Spleen (tissue), 7 donors: ENCODE results near the gene TCEA2.

Source experiments
- CTCF ChIP-seq, 11 experiments: fragments of 200-600 bp in 7 of 11; fragments of 450-650 bp in 4 of 11; sonication (generic) in 4 of 11; IDR thresholded peaks in 8 of 11; conservative IDR thresholded peaks in 3 of 11; 1 replicate in 7 of 11; 2 replicates in 4 of 11; pipeline versions ENCODE4 v1.4.0 to v1.8.0; 2016 to 2021; ENCODE audit warnings: antibody characterized with exemption in 11 of 11, inconsistent platforms in 4 of 11, mild to moderate bottlenecking in 1 of 11
- POLR2A ChIP-seq, 3 donors: fragments of 450-650 bp; IDR thresholded peaks; one replicate each; pipeline ENCODE4 v1.5.1; 2017; ENCODE audit warnings: antibody characterized with exemption in 3 of 3, mild to moderate bottlenecking in 1 of 3
- donor health status: DM: no; HTN: no; CAD: no; lungs with moderate emphysema.
- donor health status: DM: no; HTN: no; CAD: no.
- donor health status: DM: no; HTN: no; CAD: no.

DNA sequence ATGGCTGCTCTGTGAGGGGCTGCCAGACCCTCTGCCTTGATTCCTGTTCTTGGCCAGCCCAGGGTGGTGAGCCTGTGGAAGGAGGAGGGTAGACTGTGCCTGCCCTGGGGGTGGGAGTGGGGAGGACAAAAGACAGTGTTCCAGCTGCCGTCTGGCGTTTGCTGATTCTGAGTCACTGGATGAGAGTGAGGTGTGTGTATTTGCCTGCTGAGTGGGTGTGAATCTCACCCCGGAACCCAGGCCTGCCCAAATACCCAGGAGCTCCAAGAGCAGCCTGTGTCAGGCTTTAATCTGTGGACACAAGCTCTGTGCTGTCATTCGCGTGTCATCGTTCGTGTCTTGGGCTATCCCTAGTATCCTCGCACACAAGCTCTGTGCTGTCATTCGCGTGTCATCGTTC, 23.8 kb downstream of the TCEA2 start:
- no peak for TF ChIP-seq CTCF (IDR thresholded peaks at IDR 0.05 in 8 of 11, conservative IDR thresholded peaks at IDR 0.05 in 3 of 11)
- TF ChIP-seq POLR2A (IDR thresholded peaks at IDR 0.05), result no peak
